ENCODE results near the gene LIF.

GRCh38 chr22:30291058-30291892, 44.7 kb upstream of the LIF start:
- no peak for TF ChIP-seq EZH2 (IDR thresholded peaks at IDR 0.05; ENCODE audit: insufficient read depth, poor library complexity, severe bottlenecking)
- TF ChIP-seq EZH2phosphoT487 (IDR thresholded peaks at IDR 0.05; ENCODE audit: insufficient read depth, low read depth): no peak

Data from GM23248 (cell line).